HG02588 (cell line): ENCODE measurements around the gene VPS9D1.
A peak's percentile ranks its signal among the peaks of the same experiment; 100 is the strongest.
"Not testable (repeated sequence)": the region's sequence is repeated elsewhere in the genome, so short reads cannot be mapped to it uniquely, and the experiment has no call there.

ENCODE experiments used
- ATAC-seq: cut with Tn5 transposase; IDR thresholded peaks from one replicate; pipeline ENCODE4 v1.9.1; 2021; ENCODE audit warnings: mild to moderate bottlenecking, moderate library complexity; ENCODE audit not compliant: unreplicated experiment

Gene VPS9D1

DNA sequence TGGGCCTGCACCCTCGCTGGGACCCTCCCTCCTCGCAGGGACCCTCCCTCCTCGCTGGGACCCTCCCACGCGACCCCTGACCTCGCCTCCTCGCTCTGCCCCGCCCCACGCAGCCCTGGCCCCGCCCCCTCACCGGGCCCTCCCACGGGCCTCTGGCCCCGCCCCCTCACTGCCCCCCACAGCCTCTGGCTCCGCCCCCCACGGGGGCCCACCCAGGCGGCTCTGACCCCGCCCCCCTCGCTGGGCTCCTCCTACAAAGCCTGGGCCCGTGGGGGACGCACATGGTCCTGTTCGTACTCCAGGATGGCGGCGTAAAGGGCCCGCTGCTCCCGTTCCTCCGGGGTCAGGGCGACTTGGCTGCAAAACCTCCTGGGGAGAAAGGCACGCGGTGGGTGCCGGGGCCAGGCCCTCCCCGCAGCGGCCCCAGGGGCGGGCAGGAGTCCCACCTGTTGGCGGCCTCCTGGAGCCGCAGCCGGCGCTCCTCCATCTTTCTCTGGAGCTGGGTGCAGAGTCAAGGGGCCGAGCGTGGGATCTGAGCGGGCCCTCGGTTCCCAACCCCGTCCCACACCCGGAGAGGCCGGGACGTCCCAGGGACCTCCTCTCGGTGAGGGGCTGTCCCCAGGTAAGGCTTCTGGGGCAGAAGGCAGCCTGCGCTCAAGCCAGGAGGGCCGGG lies 9.0 kb downstream of the VPS9D1 start:
- ATAC-seq, result no peak

DNA sequence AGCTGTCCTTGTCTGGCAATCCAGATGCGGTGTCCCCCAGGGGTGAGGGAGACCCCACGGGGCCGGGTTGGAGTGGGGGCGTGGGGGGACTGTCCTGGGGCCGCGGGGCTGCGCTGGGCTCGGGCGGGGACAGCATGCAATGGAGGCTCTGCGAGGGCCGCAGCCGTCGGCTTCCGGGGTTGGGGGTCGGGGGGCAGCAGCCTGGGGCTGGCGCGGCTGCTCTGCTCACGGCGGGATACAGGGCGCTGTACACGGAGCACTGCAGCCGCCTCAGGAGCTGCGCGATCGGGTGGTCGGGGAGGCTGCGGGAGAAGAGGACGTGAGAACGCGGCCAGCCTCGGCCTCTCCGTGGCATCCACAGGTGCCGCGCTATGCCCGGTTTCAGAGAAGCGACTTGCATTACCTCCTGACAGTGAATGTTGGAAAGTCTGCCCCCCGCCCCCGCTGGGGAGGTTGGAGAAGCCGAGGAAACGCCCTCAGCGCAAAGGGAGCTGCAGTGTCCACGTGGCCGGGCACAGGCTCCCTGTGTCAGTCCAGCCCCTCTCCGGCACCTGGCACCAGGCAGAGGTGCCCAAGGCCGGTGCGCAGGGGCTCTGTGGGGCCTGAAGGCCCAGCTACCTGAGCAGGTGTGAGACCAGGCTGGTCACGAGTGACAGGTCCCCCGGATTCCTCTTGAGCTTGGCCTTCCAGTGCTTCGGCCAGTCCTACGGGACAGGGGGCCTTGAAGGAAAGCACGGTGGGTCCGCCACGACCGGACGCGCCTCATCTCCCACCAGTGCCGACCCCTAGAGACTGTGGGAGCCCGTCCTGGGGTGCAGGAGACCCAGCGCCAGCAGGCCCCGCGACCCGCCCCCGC lies 9.8 kb downstream of the VPS9D1 start:
- no peak for ATAC-seq

GRCh38 chr16:89709716-89710432 lies 10.8 kb downstream of the VPS9D1 start:
- ATAC-seq, result no peak

GRCh38 chr16:89709166-89709565 lies 11.5 kb downstream of the VPS9D1 start:
- ATAC-seq, result no peak

DNA sequence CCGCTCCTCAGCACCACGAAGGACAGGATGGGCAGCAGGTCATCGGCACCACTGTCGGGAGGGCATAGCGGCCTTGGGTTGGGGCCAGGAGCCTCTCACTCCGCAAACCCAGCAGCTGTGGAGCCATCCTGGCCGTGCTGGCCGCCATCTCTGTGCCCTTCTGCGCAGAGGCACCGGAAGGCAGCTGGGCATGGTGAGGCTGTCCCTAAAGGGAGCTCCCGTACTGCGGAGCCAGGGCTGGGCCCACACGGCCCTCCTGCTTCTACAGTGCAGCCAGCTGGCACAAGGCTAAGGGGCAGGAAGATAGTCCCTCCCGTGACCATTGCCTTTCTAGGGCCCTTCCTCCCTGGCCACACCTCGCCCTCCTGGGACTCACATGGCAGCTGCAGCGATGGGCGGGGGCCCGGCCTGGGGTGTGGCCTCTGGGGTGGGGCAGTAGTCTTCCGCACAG lies 12.2 kb downstream of the VPS9D1 start:
- ATAC-seq, result no peak

- no peak for ATAC-seq
These were observed 13.0 kb downstream of the VPS9D1 start for GRCh38 chr16:89707695-89708094.

- ATAC-seq, result no peak
These were observed 14.0 kb downstream of the VPS9D1 start for GRCh38 chr16:89706518-89707260.

DNA sequence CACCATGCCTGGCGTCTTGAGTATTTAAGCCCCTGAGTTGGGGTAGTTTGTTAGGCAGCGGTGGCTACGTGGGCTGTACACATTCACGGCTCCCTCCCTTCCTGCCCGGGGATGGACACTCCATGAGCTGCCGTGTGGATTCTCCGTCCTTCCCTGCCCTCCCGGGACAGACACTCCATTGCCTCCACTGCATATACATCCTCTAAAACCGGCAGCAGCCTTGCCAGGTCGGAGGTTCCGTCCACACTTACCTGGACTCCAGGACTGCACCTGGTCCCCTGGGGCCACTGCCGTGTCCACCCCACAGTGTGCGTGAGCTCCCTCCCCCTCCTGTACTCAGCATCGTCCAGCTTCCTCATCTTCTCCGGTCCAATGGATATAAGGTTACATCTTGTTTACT lies 15.7 kb downstream of the VPS9D1 start:
- no peak for ATAC-seq

- no peak for ATAC-seq
These were observed 16.4 kb downstream of the VPS9D1 start for GRCh38 chr16:89704281-89704680.

DNA sequence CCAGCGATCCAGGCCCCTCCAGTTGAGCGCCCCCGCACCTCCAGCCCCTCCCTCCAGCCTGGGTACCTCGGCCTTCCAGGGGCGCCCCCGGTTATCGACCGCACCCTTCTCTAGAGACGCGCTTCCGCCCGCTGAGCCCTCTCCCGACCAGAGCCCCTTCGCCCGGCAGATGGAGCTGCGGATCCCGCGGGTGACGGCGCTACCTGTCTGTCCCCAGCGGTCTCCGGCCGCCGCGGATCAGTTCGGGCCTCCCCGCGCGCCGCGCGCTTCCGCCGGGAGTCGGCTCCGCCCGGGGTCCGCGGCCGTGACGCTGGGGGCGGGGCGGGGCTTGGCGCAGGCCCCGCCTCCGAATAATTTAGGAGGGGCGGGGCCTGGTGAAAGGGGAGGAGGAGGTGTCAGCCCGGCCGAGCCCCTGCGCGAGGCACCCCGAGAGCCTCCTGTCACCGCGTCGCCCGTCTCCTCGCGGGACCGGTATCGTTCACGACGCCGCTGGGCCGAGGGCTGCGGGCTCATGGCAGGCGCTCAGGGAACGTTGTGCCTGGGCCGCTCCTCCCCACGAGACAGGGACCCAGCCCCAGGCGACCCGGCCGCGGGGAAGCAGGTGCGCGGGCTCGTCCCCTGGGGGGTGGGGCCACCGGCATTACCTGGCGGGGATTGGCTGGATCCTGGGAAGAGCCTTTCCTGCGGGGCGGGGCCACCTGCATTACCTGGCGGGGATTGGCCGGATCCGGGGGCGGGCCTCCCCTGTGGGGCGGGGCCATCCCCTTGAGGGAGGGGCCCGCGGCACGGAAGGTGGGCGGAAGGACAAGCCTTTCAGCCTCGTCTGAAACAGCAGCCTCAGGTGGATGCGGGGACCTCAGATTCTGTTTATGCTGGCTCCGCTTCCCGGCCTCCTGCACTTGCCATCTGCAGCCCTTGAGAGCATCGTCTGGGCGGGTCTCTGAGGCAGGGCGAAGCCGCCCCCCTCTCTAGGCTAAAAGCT lies 19.0 kb downstream of the VPS9D1 start, which contains the start of gene SPATA2L:
TSS of gene SPATA2L (minus strand) at position 281 of the 982 bp plus-strand sequence. CDS start 473 bp downstream, outside the sequence.
- peak; percentile 61 for ATAC-seq

GRCh38 chr16:89700649-89701424 lies 19.9 kb downstream of the VPS9D1 start:
- ATAC-seq, result no peak

DNA sequence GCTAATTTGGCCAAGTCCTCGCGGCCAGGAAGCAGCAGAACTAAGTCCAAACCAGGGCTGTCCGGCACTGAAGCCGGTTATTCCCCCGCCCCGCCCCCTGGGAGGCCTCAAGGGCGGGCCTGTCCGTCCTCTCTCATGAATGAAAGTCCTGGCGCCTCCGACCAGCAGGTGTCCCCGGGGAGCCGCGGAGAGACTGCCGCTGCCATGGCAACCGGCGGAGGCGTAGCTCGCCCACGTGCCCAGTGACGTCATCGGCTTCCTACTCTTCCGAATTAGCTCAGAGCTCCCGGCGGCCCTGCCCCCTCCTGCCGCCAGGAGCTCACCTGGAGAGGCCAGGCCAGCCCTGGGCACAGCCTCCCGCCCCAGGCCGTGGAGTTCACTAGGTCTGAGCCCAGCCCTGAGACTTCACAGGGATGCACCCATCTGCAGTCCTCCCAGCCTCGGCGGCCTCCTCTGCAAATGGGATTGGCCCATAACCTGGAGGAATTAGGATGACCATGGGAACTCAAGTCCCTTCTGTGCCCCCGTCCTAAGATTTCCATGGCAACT lies 20.5 kb downstream of the VPS9D1 start:
- peak; percentile 43 for ATAC-seq

- ATAC-seq, result not testable (repeated sequence)
These were observed 21.0 kb downstream of the VPS9D1 start for GRCh38 chr16:89699629-89700099.

DNA sequence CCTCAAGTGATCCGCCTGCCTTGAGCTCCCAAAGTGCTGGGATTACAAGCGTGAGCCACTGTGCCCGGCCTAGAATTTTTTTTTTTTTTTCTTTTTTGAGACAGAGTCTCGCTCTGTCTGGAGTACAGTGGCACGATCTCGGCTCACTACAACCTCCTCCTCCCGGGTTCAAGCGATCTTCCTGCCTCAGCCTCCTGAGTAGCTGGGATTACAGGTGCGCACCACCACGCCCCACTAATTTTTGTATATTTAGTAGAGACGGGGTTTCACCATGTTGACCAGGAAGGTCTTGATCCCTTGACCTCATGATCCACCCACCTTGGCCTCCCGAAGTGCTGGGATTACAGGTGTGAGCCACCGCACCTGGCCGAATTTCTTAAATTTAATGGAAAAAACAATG lies 22.0 kb downstream of the VPS9D1 start:
- ATAC-seq, result not testable (repeated sequence)

GRCh38 chr16:89697616-89698331 lies 22.9 kb downstream of the VPS9D1 start:
- ATAC-seq, result no peak

DNA sequence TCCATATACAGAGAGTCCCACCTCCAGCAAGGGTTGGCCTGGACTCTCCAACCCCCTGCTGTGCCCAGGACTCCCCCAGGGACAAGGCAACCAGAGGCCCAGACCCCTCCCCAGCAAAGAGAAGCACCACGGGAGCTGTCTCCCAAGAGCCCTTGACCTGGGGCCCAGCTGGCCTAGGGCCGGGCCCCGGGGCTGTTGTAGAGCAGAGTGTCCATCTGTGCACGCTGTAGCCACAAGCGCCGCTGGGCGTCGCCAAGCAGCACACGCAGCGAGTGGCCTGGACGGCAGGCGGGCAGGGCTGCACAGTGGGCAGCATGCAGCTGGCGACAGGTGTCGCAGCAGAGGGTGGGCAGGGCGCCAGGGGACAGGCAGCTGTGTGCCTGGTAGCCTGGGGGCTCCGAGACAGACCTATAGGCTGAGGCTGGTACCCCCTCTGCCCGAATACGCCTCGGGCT lies 23.5 kb downstream of the VPS9D1 start:
- ATAC-seq, result no peak

DNA sequence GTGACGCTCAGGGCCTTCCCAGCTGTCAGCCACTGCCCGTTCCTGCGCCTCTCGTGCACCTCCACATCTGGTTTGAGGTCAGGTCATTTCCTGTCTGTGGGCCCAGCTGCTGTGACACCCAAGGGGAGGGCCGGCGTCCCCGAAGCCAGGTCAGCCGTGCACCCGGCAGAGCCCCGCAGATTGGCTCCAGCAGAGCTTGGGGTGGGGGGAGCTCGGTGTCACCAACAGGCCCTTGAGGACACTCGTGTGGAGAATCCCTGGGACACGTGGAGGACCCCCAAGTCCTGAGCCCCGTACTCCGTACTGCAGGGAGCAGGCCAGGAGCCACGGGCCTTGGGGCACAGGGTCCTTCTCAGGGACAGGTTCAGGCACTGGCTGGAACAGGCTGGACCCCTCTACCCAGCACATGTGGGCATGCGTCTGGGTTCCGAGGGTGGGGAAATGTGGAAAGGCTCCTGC lies 24.0 kb downstream of the VPS9D1 start:
- no peak for ATAC-seq
